ENCODE results near the gene SFMBT1. TPM values are rescaled to one million over a fixed set of nuclear protein-coding genes. Genes with fewer than 3 reads are reported as not detected.

SFMBT1 gene
- polyA plus RNA-seq, 1 of the 3 experiments (the other 2 are of a cell fraction) = 0.72 TPM

- no peak for TF ChIP-seq ZBTB33 (IDR thresholded peaks at IDR 0.05; ENCODE audit: borderline replicate concordance, low read depth)
- TF ChIP-seq RXRA (IDR thresholded peaks at IDR 0.05; ENCODE audit: borderline replicate concordance, low read depth) = no peak
- TF ChIP-seq ELF1 (IDR thresholded peaks at IDR 0.05) = no peak
- TF ChIP-seq, protein P1, sequence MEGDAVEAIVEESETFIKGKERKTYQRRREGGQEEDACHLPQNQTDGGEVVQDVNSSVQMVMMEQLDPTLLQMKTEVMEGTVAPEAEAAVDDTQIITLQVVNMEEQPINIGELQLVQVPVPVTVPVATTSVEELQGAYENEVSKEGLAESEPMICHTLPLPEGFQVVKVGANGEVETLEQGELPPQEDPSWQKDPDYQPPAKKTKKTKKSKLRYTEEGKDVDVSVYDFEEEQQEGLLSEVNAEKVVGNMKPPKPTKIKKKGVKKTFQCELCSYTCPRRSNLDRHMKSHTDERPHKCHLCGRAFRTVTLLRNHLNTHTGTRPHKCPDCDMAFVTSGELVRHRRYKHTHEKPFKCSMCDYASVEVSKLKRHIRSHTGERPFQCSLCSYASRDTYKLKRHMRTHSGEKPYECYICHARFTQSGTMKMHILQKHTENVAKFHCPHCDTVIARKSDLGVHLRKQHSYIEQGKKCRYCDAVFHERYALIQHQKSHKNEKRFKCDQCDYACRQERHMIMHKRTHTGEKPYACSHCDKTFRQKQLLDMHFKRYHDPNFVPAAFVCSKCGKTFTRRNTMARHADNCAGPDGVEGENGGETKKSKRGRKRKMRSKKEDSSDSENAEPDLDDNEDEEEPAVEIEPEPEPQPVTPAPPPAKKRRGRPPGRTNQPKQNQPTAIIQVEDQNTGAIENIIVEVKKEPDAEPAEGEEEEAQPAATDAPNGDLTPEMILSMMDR (IDR thresholded peaks at IDR 0.05) = no peak
- no peak for TF ChIP-seq EP300 (IDR thresholded peaks at IDR 0.05; ENCODE audit: borderline replicate concordance in 1 of 2, low read depth in 1 of 2, low read length in 1 of 2)
- TF ChIP-seq NRF1 (IDR thresholded peaks at IDR 0.05; ENCODE audit: low read depth, low read length) = no peak
- no peak for TF ChIP-seq SMC3 (IDR thresholded peaks at IDR 0.05; ENCODE audit: low read depth, low read length)
These were observed 188.7 kb downstream of the SFMBT1 start (continued) for GRCh38 chr3:52857133-52857532.

DNA sequence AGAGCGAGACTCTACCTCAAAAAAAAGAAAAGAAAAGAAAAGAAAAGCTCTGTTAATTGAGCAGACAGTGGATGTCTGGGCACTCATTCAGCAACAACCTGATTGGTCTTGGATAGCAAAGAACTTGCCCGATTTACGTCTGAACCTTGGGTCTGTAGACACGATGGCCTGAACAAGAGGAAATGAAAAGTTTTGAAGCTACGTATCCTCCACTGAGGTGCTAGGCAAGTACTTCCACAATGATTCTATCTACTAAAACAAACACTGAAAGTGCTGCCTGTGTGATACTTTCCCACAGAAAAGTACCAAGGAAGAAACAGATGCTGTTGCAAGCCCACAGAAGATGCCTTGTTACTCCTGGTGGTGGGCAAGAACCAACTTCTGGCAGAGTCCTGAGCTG, 189.2 kb downstream of the SFMBT1 start:
- Histone ChIP-seq H3K4me1 (ENCODE audit: control insufficient read depth in 1 of 2, insufficient read depth in 2 of 2, low read depth in 1 of 2, low read length in 1 of 2) (no peaks in the 10 kb centered on the region), H3K27ac (ENCODE audit: low read depth in 2 of 2, low read length in 1 of 2) (no peak overlapping the region), H3K9ac (no peak overlapping the region), H3K79me2 (ENCODE audit: insufficient read depth) (peaks cover 4% of the 10 kb centered on the region; the same call in 1 of the 2 replicates), H3K4me3 (ENCODE audit: low read depth in 2 of 2, low read length in 1 of 2) (no peak overlapping the region), H3K9me3 (no peaks in the 10 kb centered on the region), H3K4me2 (no peak overlapping the region), H3K27me3 (ENCODE audit: insufficient read depth) (no peaks in the 10 kb centered on the region), H4K20me1 (ENCODE audit: insufficient read depth) (no peaks in the 10 kb centered on the region), H3K36me3 (replicated peaks in 1 of 2; ENCODE audit: control insufficient read depth in 1 of 2, insufficient read depth in 2 of 2, low read length in 1 of 2) (peaks cover 0 to 7% of the 10 kb centered on the region in 2 experiments), H3K9me2 (no peaks in the 10 kb centered on the region), H2AFZ (ENCODE audit: low read depth) (no peak overlapping the region), H3F3A (replicated peaks; ENCODE audit: insufficient read depth) (no peaks in the 10 kb centered on the region)
- WGBS (ENCODE audit: low lambda C conversion rate) = 98% methylated on average over 5 of the region's 5 CpGs
- TF ChIP-seq, protein P2, sequence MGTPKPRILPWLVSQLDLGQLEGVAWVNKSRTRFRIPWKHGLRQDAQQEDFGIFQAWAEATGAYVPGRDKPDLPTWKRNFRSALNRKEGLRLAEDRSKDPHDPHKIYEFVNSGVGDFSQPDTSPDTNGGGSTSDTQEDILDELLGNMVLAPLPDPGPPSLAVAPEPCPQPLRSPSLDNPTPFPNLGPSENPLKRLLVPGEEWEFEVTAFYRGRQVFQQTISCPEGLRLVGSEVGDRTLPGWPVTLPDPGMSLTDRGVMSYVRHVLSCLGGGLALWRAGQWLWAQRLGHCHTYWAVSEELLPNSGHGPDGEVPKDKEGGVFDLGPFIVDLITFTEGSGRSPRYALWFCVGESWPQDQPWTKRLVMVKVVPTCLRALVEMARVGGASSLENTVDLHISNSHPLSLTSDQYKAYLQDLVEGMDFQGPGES (IDR thresholded peaks at IDR 0.05; ENCODE audit: low read depth, low read length) = no peak
- TF ChIP-seq, protein P3, sequence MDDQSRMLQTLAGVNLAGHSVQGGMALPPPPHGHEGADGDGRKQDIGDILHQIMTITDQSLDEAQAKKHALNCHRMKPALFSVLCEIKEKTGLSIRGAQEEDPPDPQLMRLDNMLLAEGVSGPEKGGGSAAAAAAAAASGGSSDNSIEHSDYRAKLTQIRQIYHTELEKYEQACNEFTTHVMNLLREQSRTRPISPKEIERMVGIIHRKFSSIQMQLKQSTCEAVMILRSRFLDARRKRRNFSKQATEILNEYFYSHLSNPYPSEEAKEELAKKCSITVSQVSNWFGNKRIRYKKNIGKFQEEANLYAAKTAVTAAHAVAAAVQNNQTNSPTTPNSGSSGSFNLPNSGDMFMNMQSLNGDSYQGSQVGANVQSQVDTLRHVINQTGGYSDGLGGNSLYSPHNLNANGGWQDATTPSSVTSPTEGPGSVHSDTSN (IDR thresholded peaks at IDR 0.05) = no peak
- no peak for TF ChIP-seq MXI1 (IDR thresholded peaks at IDR 0.05; ENCODE audit: low read depth, low read length)
- no peak for TF ChIP-seq GATA2 (CRISPR knock-in tag; IDR thresholded peaks at IDR 0.05)
- no peak for TF ChIP-seq MAX (IDR thresholded peaks at IDR 0.05; ENCODE audit: low read depth)
- TF ChIP-seq SMC3 (IDR thresholded peaks at IDR 0.05; ENCODE audit: low read depth, low read length) = no peak
- TF ChIP-seq FOXM1 (IDR thresholded peaks at IDR 0.05; ENCODE audit: low read depth) = no peak
- TF ChIP-seq ELF1 (IDR thresholded peaks at IDR 0.05) = no peak
- no peak for TF ChIP-seq POLR2AphosphoS5 (IDR thresholded peaks at IDR 0.05; ENCODE audit: low read depth, low read length)
- no peak for TF ChIP-seq ZBTB33 (IDR thresholded peaks at IDR 0.05; ENCODE audit: borderline replicate concordance, low read depth)
- no peak for TF ChIP-seq CHD2 (IDR thresholded peaks at IDR 0.05; ENCODE audit: low read length, partially characterized antibody)
- TF ChIP-seq TEAD4 (IDR thresholded peaks at IDR 0.05; ENCODE audit: borderline replicate concordance, insufficient read depth) = no peak
- no peak for TF ChIP-seq RFX5 (IDR thresholded peaks at IDR 0.05; ENCODE audit: low read length)
- TF ChIP-seq, protein P4, sequence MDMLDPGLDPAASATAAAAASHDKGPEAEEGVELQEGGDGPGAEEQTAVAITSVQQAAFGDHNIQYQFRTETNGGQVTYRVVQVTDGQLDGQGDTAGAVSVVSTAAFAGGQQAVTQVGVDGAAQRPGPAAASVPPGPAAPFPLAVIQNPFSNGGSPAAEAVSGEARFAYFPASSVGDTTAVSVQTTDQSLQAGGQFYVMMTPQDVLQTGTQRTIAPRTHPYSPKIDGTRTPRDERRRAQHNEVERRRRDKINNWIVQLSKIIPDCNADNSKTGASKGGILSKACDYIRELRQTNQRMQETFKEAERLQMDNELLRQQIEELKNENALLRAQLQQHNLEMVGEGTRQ (IDR thresholded peaks at IDR 0.05; ENCODE audit: borderline replicate concordance, low read depth, low read length) = no peak
- TF ChIP-seq, protein P5, sequence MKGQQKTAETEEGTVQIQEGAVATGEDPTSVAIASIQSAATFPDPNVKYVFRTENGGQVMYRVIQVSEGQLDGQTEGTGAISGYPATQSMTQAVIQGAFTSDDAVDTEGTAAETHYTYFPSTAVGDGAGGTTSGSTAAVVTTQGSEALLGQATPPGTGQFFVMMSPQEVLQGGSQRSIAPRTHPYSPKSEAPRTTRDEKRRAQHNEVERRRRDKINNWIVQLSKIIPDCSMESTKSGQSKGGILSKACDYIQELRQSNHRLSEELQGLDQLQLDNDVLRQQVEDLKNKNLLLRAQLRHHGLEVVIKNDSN (IDR thresholded peaks at IDR 0.05; ENCODE audit: borderline replicate concordance, low read depth) = no peak
- TF ChIP-seq FOXJ3 (CRISPR knock-in tag; IDR thresholded peaks at IDR 0.05) = no peak
- TF ChIP-seq FOSL2 (IDR thresholded peaks at IDR 0.05; ENCODE audit: borderline replicate concordance, low read depth) = no peak
- POLR2A ChIA-PET = no interaction called here
- CTCF ChIA-PET = interaction anchor here (1.2 to 1.6 kb wide), 3 partner anchors 10 to 339 kb away, joined by 3 to 4 read pairs (median 4); no protein-coding TSS in a partner anchor
- DNase-seq = no peak
